BE2C (cell line): ENCODE data around the gene ATOH8.

Source experiments
- DNase-seq: peaks from one replicate; pipeline ENCODE4 v3.0.0-alpha.2; 2020
- H3K27me3 ChIP-seq: fragments of 250-450 bp; sonication (Bioruptor Pico); 2 replicates; pipeline ENCODE4 v1.5.1; 2020; ENCODE audit warnings: mild to moderate bottlenecking
- H3K36me3 ChIP-seq: fragments of 250-450 bp; sonication (Bioruptor Pico); 2 replicates; pipeline ENCODE4 v1.5.1; 2020; ENCODE audit warnings: mild to moderate bottlenecking
- H3K4me1 ChIP-seq: fragments of 250-450 bp; sonication (Bioruptor Pico); 2 replicates; pipeline ENCODE4 v1.5.1; 2020
- H3K4me3 ChIP-seq: 2 replicates; pipeline ENCODE4 v1.5.1; 2011; ENCODE audit warnings: low read depth, low read length
- H3K9me3 ChIP-seq: fragments of 250-450 bp; sonication (Bioruptor Pico); 2 replicates; pipeline ENCODE4 v1.5.1; 2020
- CTCF ChIP-seq: IDR thresholded peaks from 2 replicates; pipeline ENCODE4 v1.5.1; 2012; ENCODE audit warnings: mild to moderate bottlenecking, low read depth, low read length

ATOH8 gene

GRCh38 chr2:85770786-85771409 lies 17.1 kb downstream of the ATOH8 start:
- no peaks in the 10 kb centered on the region for H3K27me3 ChIP-seq
- no peak for TF ChIP-seq CTCF
- H3K4me3 ChIP-seq, result no peak overlapping the region
- H3K4me1 ChIP-seq, result peaks cover 57% of the 10 kb centered on the region
- H3K9me3 ChIP-seq, result no peaks in the 10 kb centered on the region
- no peak for DNase-seq
- H3K36me3 ChIP-seq, result no peaks in the 10 kb centered on the region

GRCh38 chr2:85771486-85771885 lies 17.7 kb downstream of the ATOH8 start:
- Histone ChIP-seq H3K4me1 (peaks cover 57% of the 10 kb centered on the region), H3K27me3 (no peaks in the 10 kb centered on the region), H3K9me3 (no peaks in the 10 kb centered on the region), H3K4me3 (no peak overlapping the region), H3K36me3 (no peaks in the 10 kb centered on the region)
- DNase-seq, result no peak
- no peak for TF ChIP-seq CTCF

GRCh38 chr2:85772019-85772745 lies 18.4 kb downstream of the ATOH8 start:
- no peaks in the 10 kb centered on the region for H3K27me3 ChIP-seq
- no peaks in the 10 kb centered on the region for H3K9me3 ChIP-seq
- TF ChIP-seq CTCF, result peak; percentile 20
- H3K4me3 ChIP-seq, result no peak overlapping the region
- peaks cover 57% of the 10 kb centered on the region for H3K4me1 ChIP-seq
- peak; percentile 96 for DNase-seq
- H3K36me3 ChIP-seq, result no peaks in the 10 kb centered on the region

GRCh38 chr2:85772841-85773491 lies 19.2 kb downstream of the ATOH8 start:
- TF ChIP-seq CTCF, result no peak
- H3K27me3 ChIP-seq, result no peaks in the 10 kb centered on the region
- H3K36me3 ChIP-seq, result no peaks in the 10 kb centered on the region
- no peaks in the 10 kb centered on the region for H3K9me3 ChIP-seq
- peak overlapping the region; percentile 39 for H3K4me3 ChIP-seq
- DNase-seq, result peak; percentile 35
- H3K4me1 ChIP-seq, result peaks cover 53% of the 10 kb centered on the region

GRCh38 chr2:85773692-85774091 lies 19.9 kb downstream of the ATOH8 start:
- Histone ChIP-seq H3K36me3 (no peaks in the 10 kb centered on the region), H3K4me3 (no peak overlapping the region), H3K27me3 (no peaks in the 10 kb centered on the region), H3K4me1 (peaks cover 46% of the 10 kb centered on the region), H3K9me3 (no peaks in the 10 kb centered on the region)
- peak; percentile 37 for DNase-seq
- no peak for TF ChIP-seq CTCF
